GM12878 (cell line): ENCODE results near the gene EHD4. TPM values are rescaled to one million over a fixed set of nuclear protein-coding genes. Genes with fewer than 3 reads are reported as not detected.

Source experiments
- ATAC-seq: fragments of 200-7000 bp; cut with Tn5 transposase; 3 replicates; pipeline ENCODE4 v1.9.1; 2020; ENCODE audit warnings: mild to moderate bottlenecking, moderate library complexity
- BruUV-seq: library from RNA; stranded (reverse); fragments of 400-500 nt; replicated peaks from 2 replicates; lab custom pipeline; 2021; lab: Mats Ljungman, UMichigan
- CTCF ChIA-PET: fragments of 300-600 bp; sonication (Branson Sonifier 250); formaldehyde crosslinking; extraction: SDS; loops from one replicate; lab custom pipeline; 2021; ENCODE audit warnings: inconsistent platforms; lab: Yijun Ruan, JAX
- POLR2A ChIA-PET: fragments of 350-600 bp; formaldehyde crosslinking; extraction: SDS; loops from one replicate; lab custom pipeline; 2021; ENCODE audit warnings: inconsistent platforms; lab: Charles Lee
- RAD21 ChIA-PET: fragments of 300-600 bp; sonication (Branson Sonifier 250); formaldehyde crosslinking; loops from one replicate; lab custom pipeline; 2023; ENCODE audit warnings: antibody characterized with exemption; ENCODE audit not compliant: unreplicated experiment; lab: Charles Lee
- SMC1A ChIA-PET: fragments of 300-600 bp; sonication (Branson Sonifier 250); formaldehyde crosslinking; loops from one replicate; lab custom pipeline; 2023; ENCODE audit not compliant: unreplicated experiment, uncharacterized antibody; lab: Charles Lee
- DNase-seq: peaks from one replicate; pipeline ENCODE4 v3.0.0-alpha.2; 2011; ENCODE audit warnings: low read depth, low spot score
- FAIRE-seq: peaks from 3 replicates; lab custom pipeline; 2011; peaks lifted over from hg19 to GRCh38; lab: Jason Lieb, UNC
- H2AFZ ChIP-seq: 2 replicates; pipeline ENCODE4 v1.6.0; 2011; ENCODE audit warnings: low read depth, low read length, control low read depth; ENCODE audit not compliant: control insufficient read depth
- H3K27ac ChIP-seq: 2 replicates; pipeline ENCODE4 v1.5.1; 2011; ENCODE audit warnings: control low read depth; ENCODE audit not compliant: control insufficient read depth, insufficient read depth
- H3K27me3 ChIP-seq, 2 experiments: replicated peaks in 1 of 2; 2 replicates each; pipeline versions ENCODE4 v1.6.0 to v1.6.1; 2011; ENCODE audit warnings: low read length in 1 of 2; ENCODE audit not compliant: control insufficient read depth in 2 of 2, insufficient read depth in 2 of 2
- H3K36me3 ChIP-seq, 2 experiments: 2 replicates each; pipeline ENCODE4 v1.5.1; 2011; ENCODE audit warnings: low read length in 1 of 2; ENCODE audit not compliant: control insufficient read depth in 2 of 2, insufficient read depth in 2 of 2
- H3K4me1 ChIP-seq: 2 replicates; pipeline ENCODE4 v1.6.1; 2011; ENCODE audit warnings: mild to moderate bottlenecking, low read length, moderate library complexity, mixed read lengths; ENCODE audit not compliant: control insufficient read depth, insufficient read depth
- H3K4me2 ChIP-seq: 2 replicates; pipeline ENCODE4 v1.6.0; 2011; ENCODE audit warnings: control low read depth; ENCODE audit not compliant: control insufficient read depth, insufficient read depth
- H3K4me3 ChIP-seq: fragments of 200-600 bp; sonication (generic); 2 replicates; pipeline ENCODE4 v1.5.1; 2016
- H3K79me2 ChIP-seq: 2 replicates; pipeline ENCODE4 v1.6.0; 2011; ENCODE audit warnings: low read length; ENCODE audit not compliant: control insufficient read depth, insufficient read depth
- H3K9ac ChIP-seq: 2 replicates; pipeline ENCODE4 v1.8.0; 2011; ENCODE audit warnings: low read length, control low read depth, mixed read lengths; ENCODE audit not compliant: control insufficient read depth, insufficient read depth
- H3K9me3 ChIP-seq: replicated peaks from 3 replicates; pipeline ENCODE4 v1.5.1; 2011; ENCODE audit warnings: mild to moderate bottlenecking, low read length; ENCODE audit not compliant: control insufficient read depth, insufficient read depth
- H4K20me1 ChIP-seq: 2 replicates; pipeline ENCODE4 v1.6.0; 2011; ENCODE audit not compliant: control insufficient read depth, insufficient read depth
- EGR1 ChIP-seq, 2 experiments: IDR thresholded peaks; 1 replicate in 1 of 2; 2 replicates in 1 of 2; pipeline ENCODE4 v1.6.1; 2011 to 2012; ENCODE audit warnings: low read depth in 2 of 2, low read length in 2 of 2, borderline replicate concordance in 1 of 2, mild to moderate bottlenecking in 1 of 2, moderate library complexity in 1 of 2
- ESRRA ChIP-seq: IDR thresholded peaks from 2 replicates; pipeline ENCODE4 v1.6.1; 2012; ENCODE audit warnings: mild to moderate bottlenecking, low read length, improper control_type of control experiment
- LARP7 ChIP-seq: fragments of 450-650 bp; IDR thresholded peaks from 2 replicates; pipeline ENCODE4 v1.6.1; 2017; ENCODE audit warnings: mild to moderate bottlenecking
- POLR2AphosphoS5 ChIP-seq: IDR thresholded peaks from 2 replicates; pipeline ENCODE4 v1.6.1; 2011; ENCODE audit warnings: mild to moderate bottlenecking, low read length, inconsistent platforms
- RAD51 ChIP-seq: fragments of 450-650 bp; IDR thresholded peaks from 2 replicates; pipeline ENCODE4 v1.6.1; 2016; ENCODE audit warnings: moderate library complexity, mild to moderate bottlenecking, inconsistent platforms
- SUZ12 ChIP-seq: fragments of 200-600 bp; sonication (generic); IDR thresholded peaks from one replicate; pipeline ENCODE4 v1.6.1; 2018; ENCODE audit warnings: antibody characterized with exemption, mild to moderate bottlenecking; ENCODE audit not compliant: unreplicated experiment
- ZBED1 ChIP-seq: IDR thresholded peaks from 2 replicates; pipeline ENCODE4 v1.6.1; 2016; ENCODE audit warnings: borderline replicate concordance
- WGBS: methylation state at CpG from one replicate; pipeline ENCODE4 v1.1.6; 2016; ENCODE audit warnings: low lambda C conversion rate; ENCODE audit not compliant: insufficient replicate concordance, insufficient coverage; ENCODE audit errors: missing lambda C conversion rate; 5-methylcytosine and 5-hydroxymethylcytosine counted together
- in situ Hi-C: fragments of 300-500 bp; cut with MboI; formaldehyde crosslinking; loops from 9 replicates; pipeline ENCODE4 v1.14.3; 2018; ENCODE audit warnings: mixed read lengths
- intact Hi-C: fragments of 100-400 bp; cut with micrococcal nuclease; formaldehyde crosslinking; loops from one replicate; pipeline ENCODE4 v1.14.2; 2022; ENCODE audit not compliant: unreplicated experiment
- polyA plus RNA-seq, 11 experiments: library from polyadenylated mRNA; depleted of rRNA in 4 of 11; unstranded in 6 of 11; stranded (reverse) in 5 of 11; fragments of >200 nt; fragmentation: Nextera tagmentation in 4 of 11; fragmentation: Illumina TruSeq in 1 of 11; extraction: Ambion mirVana in 4 of 11; extraction: Trizol in 1 of 11; gene quantifications; 1 replicate in 1 of 11; 2 replicates in 10 of 11; pipeline versions ENCODE4 v1.2.1 to v1.2.3, GENCODE V29; 2011 to 2016; ENCODE audit warnings: inconsistent platforms in 2 of 11, missing spikeins in 2 of 11, low read depth in 1 of 11
- total RNA-seq, 4 experiments: library from RNA; depleted of rRNA in 3 of 4; stranded (reverse); fragments of >200 nt in 3 of 4; fragmentation: Illumina TruSeq in 1 of 4; extraction: Trizol in 1 of 4; gene quantifications; 2 replicates each; pipeline versions ENCODE4 v1.2.1 to v1.2.3, GENCODE V29; 2013 to 2021
- TF ChIP-seq, protein P1 (sequence below): fragments of 450-650 bp; IDR thresholded peaks from 2 replicates; pipeline ENCODE4 v1.6.1; 2016; ENCODE audit warnings: mild to moderate bottlenecking, moderate library complexity, borderline replicate concordance
- TF ChIP-seq, protein P2 (sequence below): IDR thresholded peaks from 2 replicates; pipeline ENCODE4 v1.6.1; 2011; ENCODE audit warnings: borderline replicate concordance, low read depth, mild to moderate bottlenecking, moderate library complexity, low read length; ENCODE audit not compliant: insufficient read depth, poor library complexity, severe bottlenecking

The EHD4 gene
- total and polyA plus RNA-seq, 10 of the 15 experiments (the other 5 are each of a cell fraction or from before 2014, with no cell fraction given) = 4.2 to 62.9 (median 44.7) TPM

DNA sequence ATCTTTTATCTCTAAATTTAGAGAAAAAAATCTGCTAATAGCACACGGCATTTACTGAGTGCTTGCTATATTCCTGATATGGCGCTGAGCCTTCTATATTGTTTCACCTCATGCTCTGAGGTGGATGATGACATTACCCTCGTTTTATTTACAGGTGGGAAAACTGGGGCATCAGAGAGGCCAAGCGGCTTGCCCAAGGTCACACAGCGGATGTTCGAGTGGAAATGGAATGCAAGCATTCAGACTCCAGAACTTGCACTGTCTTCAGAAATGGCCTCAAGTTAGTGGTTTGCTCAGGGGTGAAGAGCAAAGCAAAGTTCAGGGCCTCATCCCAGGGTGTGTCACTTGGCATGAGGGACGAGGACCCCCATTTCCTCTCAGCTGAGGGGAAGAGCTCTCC, 17.3 kb downstream of the EHD4 start:
- intact Hi-C loops (no loop called here), in situ Hi-C loops (no loop called here)
- 90% methylated on average over 7 of the region's 7 CpGs for WGBS
- no peak overlapping the region for H3K27ac ChIP-seq
- peaks cover 24% of the 10 kb centered on the region for H3K4me1 ChIP-seq
- H3K9ac ChIP-seq = no peak overlapping the region
- ChIA-PET RAD21 (no interaction called here), SMC1A (interaction anchor here (4.1 to 6.4 kb wide), 2 partner anchors 13 to 19 kb away, joined by 22 to 59 read pairs; no protein-coding TSS in a partner anchor), POLR2A (interaction anchor here (1.7 to 6.4 kb wide), 2 partner anchors 14 to 20 kb away, joined by 6 to 67 read pairs; partner anchors contain the start of gene EHD4), CTCF (interaction anchor here (1.3 kb wide), 1 partner anchor 12 kb away, joined by 3 read pairs; no protein-coding TSS in a partner anchor)
- no peak for FAIRE-seq
- peaks cover 51% of the 10 kb centered on the region for H3K79me2 ChIP-seq
- no peak for DNase-seq
- H3K27me3 ChIP-seq = no peaks in the 10 kb centered on the region
- no peak for ATAC-seq
- H4K20me1 ChIP-seq = no peaks in the 10 kb centered on the region
- TF ChIP-seq EGR1 (IDR thresholded peaks at IDR 0.05; ENCODE audit: borderline replicate concordance in 1 of 2, low read depth in 2 of 2, low read length in 2 of 2) (no peak), POLR2AphosphoS5 (peak; percentile 28)
- no peak overlapping the region for H2AFZ ChIP-seq
- H3K4me2 ChIP-seq = no peak overlapping the region
- no peak overlapping the region for H3K4me3 ChIP-seq
- BruUV-seq = no TSS peak
- H3K9me3 ChIP-seq = no peaks in the 10 kb centered on the region
- H3K36me3 ChIP-seq = peaks cover 26 to 31% of the 10 kb centered on the region in 2 experiments

DNA sequence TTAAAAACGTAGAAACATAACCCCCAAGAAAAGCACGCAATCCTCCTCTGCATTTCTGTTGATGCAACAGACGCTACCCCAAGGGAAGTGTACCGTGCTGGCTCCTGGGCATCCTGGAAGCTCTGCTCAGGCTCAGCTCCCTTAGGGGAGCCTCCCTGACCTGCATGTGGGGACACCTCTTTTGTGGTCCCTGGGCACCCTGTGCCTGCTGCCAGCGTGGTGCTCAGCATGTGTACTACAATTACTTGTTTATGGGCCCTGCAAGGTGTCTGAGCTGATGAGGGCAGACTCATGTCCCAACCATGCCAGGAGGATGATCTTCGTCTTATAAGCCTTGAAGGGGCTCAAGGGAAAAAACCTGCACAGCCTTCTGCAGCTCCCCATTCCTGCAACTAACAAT, 18.3 kb downstream of the EHD4 start:
- FAIRE-seq (no peak), ATAC-seq (no peak), DNase-seq (no peak)
- intact Hi-C loops = no loop called here
- Histone ChIP-seq H3K9me3 (no peaks in the 10 kb centered on the region), H3K9ac (no peak overlapping the region), H4K20me1 (no peaks in the 10 kb centered on the region), H3K36me3 (peaks cover 26 to 36% of the 10 kb centered on the region in 2 experiments), H3K27ac (no peak overlapping the region), H3K27me3 (no peaks in the 10 kb centered on the region), H2AFZ (no peak overlapping the region), H3K4me3 (no peak overlapping the region), H3K79me2 (peaks cover 47% of the 10 kb centered on the region), H3K4me2 (no peak overlapping the region)
- 95% methylated on average over 6 of the region's 6 CpGs for WGBS
- ChIA-PET SMC1A (interaction anchor here (0.8 to 6.4 kb wide), 5 partner anchors 13 to 29 kb away, joined by 3 to 59 read pairs (median 3); no protein-coding TSS in a partner anchor), CTCF (interaction anchor here (0.6 to 1.2 kb wide), 3 partner anchors 16 to 925 kb away, joined by 3 read pairs; no protein-coding TSS in a partner anchor)
- in situ Hi-C loops = no loop called here
- no TSS peak for BruUV-seq
- no peak for TF ChIP-seq LARP7
- TF ChIP-seq, protein P1, sequence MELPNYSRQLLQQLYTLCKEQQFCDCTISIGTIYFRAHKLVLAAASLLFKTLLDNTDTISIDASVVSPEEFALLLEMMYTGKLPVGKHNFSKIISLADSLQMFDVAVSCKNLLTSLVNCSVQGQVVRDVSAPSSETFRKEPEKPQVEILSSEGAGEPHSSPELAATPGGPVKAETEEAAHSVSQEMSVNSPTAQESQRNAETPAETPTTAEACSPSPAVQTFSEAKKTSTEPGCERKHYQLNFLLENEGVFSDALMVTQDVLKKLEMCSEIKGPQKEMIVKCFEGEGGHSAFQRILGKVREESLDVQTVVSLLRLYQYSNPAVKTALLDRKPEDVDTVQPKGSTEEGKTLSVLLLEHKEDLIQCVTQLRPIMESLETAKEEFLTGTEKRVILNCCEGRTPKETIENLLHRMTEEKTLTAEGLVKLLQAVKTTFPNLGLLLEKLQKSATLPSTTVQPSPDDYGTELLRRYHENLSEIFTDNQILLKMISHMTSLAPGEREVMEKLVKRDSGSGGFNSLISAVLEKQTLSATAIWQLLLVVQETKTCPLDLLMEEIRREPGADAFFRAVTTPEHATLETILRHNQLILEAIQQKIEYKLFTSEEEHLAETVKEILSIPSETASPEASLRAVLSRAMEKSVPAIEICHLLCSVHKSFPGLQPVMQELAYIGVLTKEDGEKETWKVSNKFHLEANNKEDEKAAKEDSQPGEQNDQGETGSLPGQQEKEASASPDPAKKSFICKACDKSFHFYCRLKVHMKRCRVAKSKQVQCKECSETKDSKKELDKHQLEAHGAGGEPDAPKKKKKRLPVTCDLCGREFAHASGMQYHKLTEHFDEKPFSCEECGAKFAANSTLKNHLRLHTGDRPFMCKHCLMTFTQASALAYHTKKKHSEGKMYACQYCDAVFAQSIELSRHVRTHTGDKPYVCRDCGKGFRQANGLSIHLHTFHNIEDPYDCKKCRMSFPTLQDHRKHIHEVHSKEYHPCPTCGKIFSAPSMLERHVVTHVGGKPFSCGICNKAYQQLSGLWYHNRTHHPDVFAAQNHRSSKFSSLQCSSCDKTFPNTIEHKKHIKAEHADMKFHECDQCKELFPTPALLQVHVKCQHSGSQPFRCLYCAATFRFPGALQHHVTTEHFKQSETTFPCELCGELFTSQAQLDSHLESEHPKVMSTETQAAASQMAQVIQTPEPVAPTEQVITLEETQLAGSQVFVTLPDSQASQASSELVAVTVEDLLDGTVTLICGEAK = no peak
- TF ChIP-seq ZBED1 = no peak
- TF ChIP-seq ESRRA = no peak
- TF ChIP-seq SUZ12 = no peak
- no peak for TF ChIP-seq RAD51
- TF ChIP-seq POLR2AphosphoS5 = 0 out of 2 replicates have a peak, but pooled peaks have one; percentile 38
- TF ChIP-seq, protein P2, sequence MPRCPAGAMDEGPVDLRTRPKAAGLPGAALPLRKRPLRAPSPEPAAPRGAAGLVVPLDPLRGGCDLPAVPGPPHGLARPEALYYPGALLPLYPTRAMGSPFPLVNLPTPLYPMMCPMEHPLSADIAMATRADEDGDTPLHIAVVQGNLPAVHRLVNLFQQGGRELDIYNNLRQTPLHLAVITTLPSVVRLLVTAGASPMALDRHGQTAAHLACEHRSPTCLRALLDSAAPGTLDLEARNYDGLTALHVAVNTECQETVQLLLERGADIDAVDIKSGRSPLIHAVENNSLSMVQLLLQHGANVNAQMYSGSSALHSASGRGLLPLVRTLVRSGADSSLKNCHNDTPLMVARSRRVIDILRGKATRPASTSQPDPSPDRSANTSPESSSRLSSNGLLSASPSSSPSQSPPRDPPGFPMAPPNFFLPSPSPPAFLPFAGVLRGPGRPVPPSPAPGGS = no peak
- TF ChIP-seq, all 136 proteins: peak for 1
- ChIA-PET RAD21 (no interaction called here), POLR2A (interaction anchor here (1.6 to 6.4 kb wide), 2 partner anchors 15 to 19 kb away, joined by 8 to 67 read pairs; partner anchors contain the start of gene EHD4)
- H3K4me1 ChIP-seq = peaks cover 24% of the 10 kb centered on the region
